Colon (tissue), 2 donors: ENCODE results near the gene WFIKKN1.
"Not testable (repeated sequence)": the region's sequence is repeated elsewhere in the genome, so short reads cannot be mapped to it uniquely, and the experiment has no call there.

Experiments used
- FAIRE-seq: peaks from 2 replicates; lab custom pipeline; 2012; peaks lifted over from hg19 to GRCh38; lab: Jason Lieb, UNC
- donor health status: control.
- donor health status: control.

The WFIKKN1 gene

DNA sequence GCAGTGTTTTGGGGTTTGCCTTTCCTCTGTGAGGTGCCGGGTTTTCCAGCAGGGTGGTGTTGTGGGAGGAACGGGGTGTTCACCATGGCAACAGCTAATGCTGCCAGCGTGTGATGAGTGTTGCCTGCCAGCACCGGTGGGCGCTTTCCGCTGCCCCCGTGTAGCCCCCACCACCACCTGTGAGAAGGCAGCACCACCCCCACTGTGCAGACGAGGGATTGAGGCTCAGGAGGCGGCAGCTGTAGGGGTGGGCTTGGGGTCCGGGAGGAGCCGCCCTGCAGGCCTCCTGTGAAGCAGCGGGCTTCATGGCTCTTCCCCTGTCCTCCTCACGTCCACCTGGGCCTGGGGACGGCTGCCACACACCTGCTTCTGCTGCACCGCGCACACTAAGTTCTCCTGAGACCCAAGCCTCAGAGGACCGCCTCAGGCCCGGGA is 35.7 kb upstream of the WFIKKN1 start:
- FAIRE-seq = no peak

GRCh38 chr16:595942-596735 is 34.6 kb upstream of the WFIKKN1 start:
- FAIRE-seq = no peak

DNA sequence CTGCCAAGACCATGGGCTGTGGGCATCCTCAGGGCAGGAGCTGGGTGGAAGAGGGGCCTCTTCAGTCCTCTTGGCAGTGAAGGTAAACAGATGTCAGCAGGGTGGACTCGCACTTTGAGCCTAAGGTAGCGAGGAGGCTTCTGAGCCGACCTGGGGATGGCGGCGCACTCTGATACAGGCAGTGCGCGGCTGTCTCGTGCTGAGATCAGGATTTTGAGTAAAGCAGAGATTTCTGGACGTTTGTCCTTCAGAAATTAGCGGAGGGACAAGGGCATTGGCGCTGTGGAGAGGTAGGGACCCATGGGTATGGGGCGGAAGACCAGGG is 34.1 kb upstream of the WFIKKN1 start:
- no peak for FAIRE-seq

DNA sequence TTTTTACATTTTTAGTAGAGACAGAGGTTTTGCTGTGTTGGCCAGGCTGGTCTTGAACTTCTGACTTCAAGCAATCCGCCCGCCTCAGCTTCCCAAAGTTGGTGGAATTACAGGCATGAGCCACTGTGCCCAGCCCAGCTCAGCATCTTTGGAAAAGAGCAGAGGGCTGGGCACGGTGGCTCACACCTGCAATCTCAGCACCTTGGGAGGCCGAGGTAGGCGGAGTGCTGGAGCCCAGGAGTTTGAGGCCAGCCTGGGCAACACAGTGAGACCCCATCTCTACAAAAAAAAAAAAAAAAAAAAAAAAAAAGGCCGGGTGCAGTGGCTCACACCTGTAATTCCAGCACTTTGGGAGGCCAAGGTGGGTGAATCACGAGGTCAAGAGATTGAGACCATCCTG is 33.1 kb upstream of the WFIKKN1 start:
- FAIRE-seq = not testable (repeated sequence)

DNA sequence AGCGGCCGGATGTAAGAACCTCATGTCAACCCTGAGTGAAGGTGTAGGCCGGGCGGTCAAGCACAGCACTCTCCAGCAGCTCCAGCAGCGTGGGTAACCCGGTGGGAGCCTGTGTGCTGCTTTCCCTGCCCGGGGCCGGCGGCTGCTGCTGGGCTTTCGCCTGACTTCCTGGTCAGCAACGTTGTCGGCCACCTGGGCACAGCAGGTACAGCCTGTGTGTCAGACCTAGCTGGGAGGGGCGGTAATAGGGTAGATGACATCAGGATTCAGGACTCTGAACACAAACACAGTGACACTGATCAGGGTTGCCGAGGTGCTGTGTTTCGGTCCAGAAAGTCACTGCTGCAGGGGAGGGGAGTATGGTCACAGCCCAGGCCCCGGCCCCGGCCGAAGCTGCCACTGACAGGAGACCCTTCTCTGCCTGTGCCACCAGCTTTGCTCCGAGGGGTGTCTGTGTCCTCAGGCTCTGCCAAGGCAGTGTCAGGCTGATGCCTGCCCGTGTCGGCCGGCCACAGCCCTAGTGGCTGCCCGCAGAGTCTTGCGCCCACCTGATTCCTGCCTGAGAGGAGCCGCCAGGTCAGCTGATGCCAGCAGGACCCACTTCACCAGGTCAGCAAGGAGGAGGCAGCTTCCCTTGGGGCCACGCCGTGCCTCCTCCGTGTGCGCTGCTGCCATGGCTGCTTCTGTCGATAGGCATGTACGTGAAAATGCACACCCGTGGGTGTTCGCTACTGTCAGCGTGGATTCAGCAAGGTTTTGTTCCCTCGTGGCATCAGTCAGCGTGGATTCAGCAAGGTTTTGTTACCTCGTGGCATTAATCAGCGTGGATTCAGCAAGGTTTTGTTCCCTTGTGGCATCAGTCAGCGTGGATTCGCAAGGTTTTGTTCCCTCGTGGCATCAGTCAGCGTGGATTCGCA is 31.7 kb upstream of the WFIKKN1 start:
- FAIRE-seq = no peak

DNA sequence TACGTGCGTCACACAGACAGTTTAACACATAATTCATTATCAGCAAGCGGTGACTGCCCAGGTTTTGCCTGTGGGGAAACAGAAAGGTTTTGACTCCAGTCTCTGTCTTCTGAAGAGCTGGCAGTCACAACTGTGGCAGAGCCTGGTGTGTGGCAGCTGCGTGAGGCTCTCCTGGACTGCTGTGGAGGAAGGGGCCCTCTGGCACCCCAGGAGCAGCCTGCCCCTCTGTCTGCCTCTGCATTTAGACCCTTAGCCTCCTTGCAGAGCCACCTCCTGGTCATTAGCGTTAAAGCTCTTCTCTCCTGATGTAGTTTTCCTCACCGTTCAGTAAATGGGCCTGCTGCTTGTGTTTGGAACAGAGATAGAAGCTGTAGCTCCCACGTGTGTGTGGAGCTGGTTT is 30.0 kb upstream of the WFIKKN1 start:
- FAIRE-seq = no peak

GRCh38 chr16:603933-604332 is 26.9 kb upstream of the WFIKKN1 start:
- no peak for FAIRE-seq

GRCh38 chr16:606656-607307 is 24.0 kb upstream of the WFIKKN1 start:
- FAIRE-seq = no peak

DNA sequence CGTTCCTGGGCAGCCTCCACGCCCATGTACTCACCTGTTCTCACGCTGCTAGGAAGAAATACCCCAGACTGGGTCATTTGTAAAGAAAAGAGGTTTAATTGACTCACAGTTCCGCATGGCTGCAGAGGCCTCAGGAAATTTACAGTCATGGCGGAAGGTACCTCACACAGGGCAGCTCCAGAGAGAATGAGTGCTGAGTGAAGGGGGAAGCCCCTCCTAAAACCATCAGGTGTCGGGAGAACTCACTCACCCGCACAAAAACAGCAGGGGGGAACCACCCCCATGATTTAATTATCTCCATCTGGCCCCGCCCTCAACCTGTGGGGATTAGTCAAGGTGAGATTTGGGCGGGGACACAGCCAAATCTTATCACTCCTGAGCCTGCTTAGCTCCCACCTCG is 22.8 kb upstream of the WFIKKN1 start:
- FAIRE-seq = no peak

DNA sequence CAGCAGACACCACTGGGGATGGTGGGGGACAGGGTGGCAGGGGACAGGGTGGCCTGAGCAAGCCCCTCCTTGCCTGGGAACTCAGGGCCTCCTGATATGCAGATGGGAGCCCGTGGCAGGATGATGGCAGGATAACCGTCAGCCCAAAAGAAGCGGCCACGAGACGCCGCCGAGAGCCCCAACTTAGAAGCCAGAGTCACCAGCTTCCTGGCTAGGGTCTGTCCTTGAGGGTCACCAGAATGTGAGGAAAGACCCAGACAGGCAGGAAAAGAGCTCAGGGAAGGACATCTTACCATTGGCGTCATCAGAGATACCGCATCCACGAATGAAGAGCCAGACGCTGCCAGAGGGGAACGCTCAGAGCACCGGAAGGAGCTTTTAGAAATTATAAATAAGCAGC is 21.5 kb upstream of the WFIKKN1 start:
- FAIRE-seq = no peak

- no peak for FAIRE-seq
Observed at GRCh38 chr16:609984-610383, 20.8 kb upstream of the WFIKKN1 start.

DNA sequence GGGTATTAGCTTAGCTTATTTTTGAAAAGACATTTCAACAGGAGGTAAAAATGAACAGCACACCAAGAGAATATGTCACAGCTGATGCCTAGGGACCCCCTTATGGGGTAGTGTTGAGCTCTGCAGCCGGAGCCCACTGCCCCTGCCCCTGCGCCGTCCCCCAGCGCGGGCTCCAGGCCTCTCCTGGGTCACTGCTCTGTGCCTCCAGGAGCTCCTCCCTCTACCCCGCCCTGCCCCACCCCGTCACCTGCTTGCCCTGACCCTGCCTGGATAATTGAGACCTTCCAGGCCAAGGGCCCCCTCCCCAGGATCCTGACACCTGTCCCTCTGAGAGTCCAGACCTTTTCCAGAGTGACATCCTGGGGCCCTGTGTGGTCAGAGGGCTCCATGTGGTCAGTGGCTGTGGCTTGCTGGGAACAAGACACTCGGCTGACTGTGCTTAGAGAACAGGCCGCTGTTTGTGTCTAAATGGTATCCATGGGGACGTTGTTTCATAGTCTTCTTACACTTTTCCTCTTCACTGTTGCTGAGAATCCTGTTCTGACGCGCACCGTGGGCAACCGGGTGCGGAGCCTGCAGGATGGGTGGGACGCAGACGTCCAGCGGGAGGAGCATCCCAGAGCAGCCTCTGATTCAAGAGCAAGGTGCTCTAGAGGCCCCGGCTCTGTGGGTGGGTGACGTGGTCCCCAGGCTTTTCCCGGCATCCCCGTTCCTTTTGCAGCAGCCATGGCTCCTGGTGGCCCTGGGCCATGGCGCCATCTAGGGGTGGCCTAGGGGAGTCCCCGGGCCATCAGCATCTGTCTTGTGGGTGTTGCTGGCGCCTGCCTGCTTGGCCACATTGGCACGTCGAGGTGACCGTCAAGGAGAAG is 20.0 kb upstream of the WFIKKN1 start:
- FAIRE-seq = no peak

- no peak for FAIRE-seq
Observed at GRCh38 chr16:615122-615521, 15.7 kb upstream of the WFIKKN1 start.

DNA sequence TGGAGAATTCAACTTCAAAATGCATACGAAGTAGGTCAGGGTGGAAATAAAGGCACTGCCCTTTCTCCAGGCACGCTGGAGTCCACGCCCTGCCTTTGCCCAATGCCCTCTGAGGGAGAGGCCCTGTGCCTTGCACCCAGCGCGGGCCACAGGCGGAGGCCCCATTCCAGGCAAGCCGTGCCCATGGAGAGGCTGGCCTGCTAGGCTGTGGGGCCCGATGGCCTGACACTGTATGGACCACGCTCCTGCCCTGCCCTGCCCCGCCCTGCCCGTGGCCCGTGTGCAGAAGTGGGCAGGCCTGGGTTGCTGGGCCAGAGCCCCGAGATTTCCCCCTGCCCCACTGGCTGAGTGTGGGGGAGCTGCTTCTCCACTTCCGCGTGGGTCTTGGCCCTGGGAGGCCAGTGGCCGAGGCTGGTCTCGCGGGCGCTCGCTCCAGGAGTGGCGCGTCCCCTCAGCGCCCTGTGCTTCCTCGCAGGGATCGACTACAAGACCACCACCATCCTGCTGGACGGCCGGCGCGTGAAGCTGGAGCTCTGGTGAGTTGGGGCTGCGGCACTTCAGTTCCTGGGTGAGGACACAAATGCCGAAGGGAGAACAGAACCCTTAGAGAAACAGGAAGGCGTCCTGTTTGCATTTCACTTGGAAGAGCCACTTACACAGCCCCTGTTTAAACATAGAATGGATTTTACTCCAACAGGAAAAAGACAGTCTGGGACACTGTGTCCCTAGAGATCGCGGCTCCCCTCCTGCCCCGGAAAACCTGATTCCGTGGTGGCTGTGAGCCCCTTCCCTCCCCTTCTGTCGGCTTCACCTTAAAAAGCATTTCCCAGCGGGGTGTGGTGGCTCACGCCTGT is 13.8 kb upstream of the WFIKKN1 start:
- FAIRE-seq = no peak

GRCh38 chr16:617855-618254 is 12.9 kb upstream of the WFIKKN1 start:
- FAIRE-seq = no peak

DNA sequence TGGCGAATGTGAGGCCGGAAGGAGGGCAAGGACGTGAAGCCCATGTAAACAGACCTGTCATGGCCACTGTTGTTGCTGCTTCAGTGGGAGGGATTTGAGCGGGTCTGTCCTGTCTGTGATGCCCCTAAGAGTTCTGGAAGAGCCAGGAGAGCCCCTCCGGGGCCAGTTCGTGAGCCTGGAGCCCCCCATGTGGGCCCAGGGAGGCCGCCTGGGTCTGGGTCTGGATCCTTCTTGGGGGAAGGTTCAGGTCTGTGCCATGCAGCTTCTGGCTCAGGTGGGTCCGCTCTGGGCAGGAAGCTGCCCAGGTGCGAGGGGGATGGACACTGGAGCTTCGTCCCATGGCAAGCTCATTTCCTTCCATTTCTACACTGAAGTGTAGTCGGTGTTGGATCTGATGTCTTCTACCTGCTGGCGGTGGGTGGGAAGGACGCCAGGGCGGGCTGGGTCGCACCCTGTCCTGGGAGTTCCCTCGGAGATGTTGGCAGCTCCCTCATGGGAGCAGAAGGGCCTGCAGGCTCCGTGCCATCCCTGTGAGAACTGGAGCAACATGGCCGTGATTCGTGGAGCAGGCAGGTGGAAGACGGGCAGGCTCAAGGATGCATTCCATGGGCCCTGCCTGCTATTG is 11.2 kb upstream of the WFIKKN1 start:
- no peak for FAIRE-seq

- FAIRE-seq = no peak
Observed at GRCh38 chr16:620700-621525, 9.9 kb upstream of the WFIKKN1 start.

- no peak for FAIRE-seq
Observed at GRCh38 chr16:621526-622105, 9.2 kb upstream of the WFIKKN1 start.

GRCh38 chr16:622920-623280 is 7.9 kb upstream of the WFIKKN1 start:
- no peak for FAIRE-seq
